ENCODE measurements around the gene ADD2.
"Not testable (repeated sequence)": the region's sequence is repeated elsewhere in the genome, so short reads cannot be mapped to it uniquely, and the experiment has no call there.

ADD2 gene

GRCh38 chr2:70751881-70752280 lies 16.1 kb downstream of the ADD2 start:
- DNase-seq (ENCODE audit: low spot score) = no peak

- no peak for DNase-seq (ENCODE audit: low spot score)
Observed at GRCh38 chr2:70750320-70750719, 17.7 kb downstream of the ADD2 start.

- no peak for DNase-seq (ENCODE audit: low spot score)
Observed at GRCh38 chr2:70748002-70748784, 19.8 kb downstream of the ADD2 start.

- no peak for DNase-seq (ENCODE audit: low spot score)
Observed at GRCh38 chr2:70747284-70747683, 20.7 kb downstream of the ADD2 start.

- DNase-seq (ENCODE audit: low spot score) = no peak
Observed at GRCh38 chr2:70746094-70746974, 21.7 kb downstream of the ADD2 start.

GRCh38 chr2:70745276-70745825 lies 22.6 kb downstream of the ADD2 start:
- no peak for DNase-seq (ENCODE audit: low spot score)

GRCh38 chr2:70744397-70744796 lies 23.6 kb downstream of the ADD2 start:
- no peak for DNase-seq (ENCODE audit: low spot score)

- DNase-seq (ENCODE audit: low spot score) = no peak
Observed at GRCh38 chr2:70743677-70744076, 24.3 kb downstream of the ADD2 start.

GRCh38 chr2:70743068-70743467 lies 24.9 kb downstream of the ADD2 start:
- DNase-seq (ENCODE audit: low spot score) = no peak

GRCh38 chr2:70739492-70739891 lies 28.5 kb downstream of the ADD2 start:
- DNase-seq (ENCODE audit: low spot score) = not testable (repeated sequence)

- no peak for DNase-seq (ENCODE audit: low spot score)
Observed at GRCh38 chr2:70738159-70738558, 29.8 kb downstream of the ADD2 start.

- no peak for DNase-seq (ENCODE audit: low spot score)
Observed at GRCh38 chr2:70735071-70735470, 32.9 kb downstream of the ADD2 start.

GRCh38 chr2:70733646-70734180 lies 34.3 kb downstream of the ADD2 start:
- no peak for DNase-seq (ENCODE audit: low spot score)

- no peak for DNase-seq (ENCODE audit: low spot score)
Observed at GRCh38 chr2:70732766-70733645, 35.0 kb downstream of the ADD2 start.

- no peak for DNase-seq (ENCODE audit: low spot score)
Observed at GRCh38 chr2:70730730-70731129, 37.3 kb downstream of the ADD2 start.

- DNase-seq (ENCODE audit: low spot score) = no peak
Observed at GRCh38 chr2:70729647-70730046, 38.4 kb downstream of the ADD2 start.

GRCh38 chr2:70728128-70728527 lies 39.9 kb downstream of the ADD2 start:
- no peak for DNase-seq (ENCODE audit: low spot score)

- DNase-seq (ENCODE audit: low spot score) = no peak
Observed at GRCh38 chr2:70726947-70727725, 40.9 kb downstream of the ADD2 start.

GRCh38 chr2:70725505-70725904 lies 42.5 kb downstream of the ADD2 start:
- no peak for DNase-seq (ENCODE audit: low spot score)

- no peak for DNase-seq (ENCODE audit: low spot score)
Observed at GRCh38 chr2:70724366-70724765, 43.6 kb downstream of the ADD2 start.

All from CD4-positive, alpha-beta T cell treated with Interleukin-15 for 4 hours (primary cell).